ENCODE results near the gene GLB1L3.

The GLB1L3 gene

DNA sequence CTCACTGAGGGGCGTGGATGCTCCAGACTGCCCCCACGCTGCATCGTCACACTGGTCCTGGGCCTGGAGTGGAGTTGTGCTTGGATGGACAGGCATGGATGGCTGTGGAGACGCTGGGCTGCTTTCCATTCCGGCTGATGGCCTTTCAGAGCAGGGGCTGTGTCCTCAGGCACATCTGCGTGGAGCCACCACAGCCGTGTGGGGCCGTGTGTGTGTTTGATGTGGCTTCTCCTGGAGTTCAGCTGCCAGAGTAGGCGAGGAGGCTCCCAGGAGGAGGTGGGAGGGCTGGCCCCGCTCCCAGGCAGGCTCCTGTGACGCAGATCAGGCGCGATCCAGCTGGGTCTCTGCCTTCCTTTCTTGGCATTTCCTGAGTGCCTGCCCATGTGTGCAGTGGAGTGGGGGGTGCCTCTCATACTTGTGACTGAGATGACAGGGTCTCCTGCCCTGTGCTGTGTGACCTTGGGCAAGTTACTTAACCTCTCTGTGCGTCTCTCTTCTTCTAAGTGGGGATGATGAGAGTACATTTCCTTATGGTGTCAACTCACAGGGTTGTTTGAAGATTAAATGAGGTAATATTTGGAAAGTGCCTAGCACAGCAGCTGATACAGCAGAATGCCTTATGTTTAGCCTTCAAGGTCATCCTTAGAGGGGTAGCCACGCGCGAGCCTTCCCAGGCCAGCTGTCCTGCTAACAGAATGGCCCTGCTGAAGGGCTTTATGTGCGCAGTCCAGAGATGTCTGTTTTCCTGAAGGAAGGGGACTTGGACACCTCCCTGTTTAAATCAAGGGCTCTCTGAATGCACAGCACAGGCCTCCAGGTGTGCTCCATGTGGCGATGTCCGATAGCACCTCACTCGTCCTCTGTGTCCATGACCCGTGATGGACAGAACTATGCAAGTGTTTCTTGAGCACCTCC lies 89.1 kb downstream of the GLB1L3 start:
- no peak for DNase-seq

DNA sequence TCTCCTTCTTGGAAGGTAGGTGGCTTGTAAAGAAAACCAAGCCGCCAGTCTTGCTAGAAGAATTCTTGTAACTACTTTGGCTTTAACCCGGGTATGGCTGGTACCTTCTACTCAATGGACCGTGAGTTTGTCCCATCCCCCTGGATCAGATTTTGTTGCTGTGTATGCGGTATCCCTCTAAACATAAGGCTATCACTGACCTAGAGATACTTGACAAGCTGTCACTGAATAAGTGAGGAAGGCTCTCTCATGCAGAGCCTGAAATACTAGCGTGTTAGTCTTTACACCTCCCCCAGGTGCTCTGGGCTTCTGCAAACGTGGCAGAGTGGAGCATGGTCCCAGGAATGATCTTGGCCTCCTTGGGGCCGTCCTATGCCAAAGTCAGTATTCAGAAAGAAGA lies 90.1 kb downstream of the GLB1L3 start:
- no peak for DNase-seq

DNA sequence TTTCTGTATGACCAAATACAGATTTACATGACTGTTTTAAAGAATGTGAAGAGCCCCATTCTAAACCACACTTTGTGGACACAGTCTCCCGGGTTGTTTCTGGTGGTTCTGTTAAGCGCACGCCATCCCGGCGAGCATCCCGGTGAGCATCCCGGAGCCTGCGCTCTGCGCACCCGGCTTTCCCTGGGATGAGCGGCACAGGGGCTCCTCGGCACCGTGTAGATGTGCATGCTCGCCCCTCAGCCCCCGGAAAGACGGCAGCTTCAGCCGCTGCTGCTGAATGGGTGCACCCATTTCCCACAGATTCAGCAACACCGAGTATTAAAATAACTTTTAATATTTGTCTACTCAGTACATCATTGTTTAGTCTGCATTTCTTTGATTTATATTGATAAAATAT lies 91.6 kb downstream of the GLB1L3 start:
- DNase-seq: no peak
